22Rv1 (cell line): ENCODE measurements around the gene MN1.

Experiments
- CTCF ChIP-seq: fragments of 450-650 bp; IDR thresholded peaks from 2 replicates; pipeline ENCODE4 v1.5.1; 2017; ENCODE audit warnings: mild to moderate bottlenecking
- ZFX ChIP-seq: fragments of 450-650 bp; IDR thresholded peaks from 2 replicates; pipeline ENCODE4 v1.6.1; 2017; ENCODE audit warnings: antibody characterized with exemption, borderline replicate concordance

- no peak for TF ChIP-seq CTCF
- no peak for TF ChIP-seq ZFX
These were observed 48.8 kb downstream of the MN1 start for GRCh38 chr22:27752771-27753170.
